Heart left ventricle (tissue), 13 donors: ENCODE measurements around the gene GIMAP4.

Experiments
- POLR2A ChIP-seq, 2 donors: fragments of 450-650 bp; IDR thresholded peaks; one replicate each; pipeline ENCODE4 v1.6.1; 2017; ENCODE audit warnings: antibody characterized with exemption in 2 of 2, mild to moderate bottlenecking in 2 of 2, moderate library complexity in 2 of 2
- TF ChIP-seq, protein P1 (sequence below), 12 donors: fragments of 200-600 bp; sonication (generic) in 4 of 12; IDR thresholded peaks; one replicate each; pipeline versions ENCODE4 v1.5.0 to v1.8.0; 2018 to 2022; ENCODE audit warnings: antibody characterized with exemption in 12 of 12, mild to moderate bottlenecking in 5 of 12
- donor health status: ischemic (EF 13 %, LVEDD 7.1; RV severe dilation, severe dysfunction).
- donor health status: DM: no; HTN: yes; CAD: no.
- donor health status: DM: no; HTN: no; CAD: no.
- donor health status: ischemic (EF 25% LVEDD 6.9; RV normal size, moderate dysfunction).
- donor health status: ischemic (EF 25% LVEDD 5.7; RV mildly dilated, moderate dysfunction).
- donor health status: ischemic (EF 35%, LVEDD 5.7; RV mildly dilated, moderate dysfunction).
- donor health status: nonischemic (EF 11% LVEDD 7.7; RV severe dilation, severe dysfunction).
- donor health status: DM: yes; HTN: yes; CAD: no.
- donor health status: PGD.
- donor health status: ischemic (EF 29% LVEDD 5.4; RV normal size, mild dysfunction).
- donor health status: nonischemic (EF 23%, LVEDD 6.1; RV moderate dilation, normal function).

GRCh38 chr7:150572496-150572895 is 5.3 kb downstream of the GIMAP4 start:
- TF ChIP-seq, protein P1, sequence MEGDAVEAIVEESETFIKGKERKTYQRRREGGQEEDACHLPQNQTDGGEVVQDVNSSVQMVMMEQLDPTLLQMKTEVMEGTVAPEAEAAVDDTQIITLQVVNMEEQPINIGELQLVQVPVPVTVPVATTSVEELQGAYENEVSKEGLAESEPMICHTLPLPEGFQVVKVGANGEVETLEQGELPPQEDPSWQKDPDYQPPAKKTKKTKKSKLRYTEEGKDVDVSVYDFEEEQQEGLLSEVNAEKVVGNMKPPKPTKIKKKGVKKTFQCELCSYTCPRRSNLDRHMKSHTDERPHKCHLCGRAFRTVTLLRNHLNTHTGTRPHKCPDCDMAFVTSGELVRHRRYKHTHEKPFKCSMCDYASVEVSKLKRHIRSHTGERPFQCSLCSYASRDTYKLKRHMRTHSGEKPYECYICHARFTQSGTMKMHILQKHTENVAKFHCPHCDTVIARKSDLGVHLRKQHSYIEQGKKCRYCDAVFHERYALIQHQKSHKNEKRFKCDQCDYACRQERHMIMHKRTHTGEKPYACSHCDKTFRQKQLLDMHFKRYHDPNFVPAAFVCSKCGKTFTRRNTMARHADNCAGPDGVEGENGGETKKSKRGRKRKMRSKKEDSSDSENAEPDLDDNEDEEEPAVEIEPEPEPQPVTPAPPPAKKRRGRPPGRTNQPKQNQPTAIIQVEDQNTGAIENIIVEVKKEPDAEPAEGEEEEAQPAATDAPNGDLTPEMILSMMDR (IDR thresholded peaks at IDR 0.05), result no peak
- TF ChIP-seq POLR2A (IDR thresholded peaks at IDR 0.05), result no peak
